Measurements from ENCODE around the gene SMIM27. TPM values are rescaled to one million over a fixed set of nuclear protein-coding genes. Genes with fewer than 3 reads are reported as not detected.
A peak's percentile ranks its signal among the peaks of the same experiment; 100 is the strongest.

The SMIM27 gene
- total and polyA plus RNA-seq, 2 of the 13 experiments (the other 11 are each of a cell fraction or from before 2014, with no cell fraction given): 17.9 to 19.0 TPM

- TF ChIP-seq ZNF18 (CRISPR knock-in tag; IDR thresholded peaks at IDR 0.05; ENCODE audit: insufficient replicate concordance) (no peak), AHDC1 (CRISPR knock-in tag; IDR thresholded peaks at IDR 0.05; ENCODE audit: borderline replicate concordance) (no peak), ZNF430 (CRISPR knock-in tag; IDR thresholded peaks at IDR 0.05) (peak; percentile 77; the same call in 1 of the 2 replicates), ARHGAP35 (CRISPR knock-in tag; IDR thresholded peaks at IDR 0.05; ENCODE audit: borderline replicate concordance) (no peak), KLF11 (CRISPR knock-in tag; IDR thresholded peaks at IDR 0.05) (no peak; the same call in 1 of the 2 replicates), ZXDC (CRISPR knock-in tag; IDR thresholded peaks at IDR 0.05) (no peak), ZNF460 (CRISPR knock-in tag; IDR thresholded peaks at IDR 0.05; ENCODE audit: borderline replicate concordance) (no peak), SCMH1 (CRISPR knock-in tag; IDR thresholded peaks at IDR 0.05; ENCODE audit: borderline replicate concordance) (no peak), FOXP1 (IDR thresholded peaks at IDR 0.05) (no peak), FOXP1 (CRISPR knock-in tag; IDR thresholded peaks at IDR 0.05) (no peak), TBP (CRISPR knock-in tag; IDR thresholded peaks at IDR 0.05) (no peak), MXD4 (CRISPR knock-in tag; IDR thresholded peaks at IDR 0.05) (0 out of 2 replicates have a peak, but pooled peaks have one; percentile 21), HMGXB4 (CRISPR knock-in tag; IDR thresholded peaks at IDR 0.05; ENCODE audit: borderline replicate concordance in 1 of 2, low read depth in 1 of 2) (peak; percentile 84 to 88), ELK4 (CRISPR knock-in tag; IDR thresholded peaks at IDR 0.05; ENCODE audit: borderline replicate concordance) (no peak), FOXK2 (IDR thresholded peaks at IDR 0.05) (peak; percentile 59; the same call in 1 of the 2 replicates), ZZZ3 (CRISPR knock-in tag; IDR thresholded peaks at IDR 0.05; ENCODE audit: borderline replicate concordance) (no peak)
Measured at GRCh38 chr9:32526041-32526706, 26.0 kb upstream of the SMIM27 start, which contains the start of gene RIGI (continued).

All from HepG2 (cell line).